IMR-90 (cell line): ENCODE results near the gene PIP5K1C. TPM values are rescaled to one million over a fixed set of nuclear protein-coding genes. Genes with fewer than 3 reads are reported as not detected.

Experiments
- ATAC-seq: fragments of 200-7000 bp; cut with Tn5 transposase; 2 replicates; pipeline ENCODE4 v1.9.1; 2020; ENCODE audit warnings: low read depth, mild to moderate bottlenecking, moderate library complexity
- BruUV-seq: library from RNA; stranded (reverse); fragments of 400-500 nt; replicated peaks from 2 replicates; lab custom pipeline; 2021; lab: Mats Ljungman, UMichigan
- CTCF ChIA-PET: fragments of 300-600 bp; formaldehyde crosslinking; extraction: SDS; loops from one replicate; lab custom pipeline; 2021; ENCODE audit warnings: antibody characterized with exemption; lab: Yijun Ruan, JAX
- POLR2A ChIA-PET: fragments of 300-600 bp; sonication (Branson Sonifier 250); formaldehyde crosslinking; loops from one replicate; lab custom pipeline; 2022; ENCODE audit warnings: antibody characterized with exemption; ENCODE audit not compliant: unreplicated experiment; lab: Charles Lee
- DNase-seq: peaks from one replicate; pipeline ENCODE4 v3.0.0; 2013
- H2AFZ ChIP-seq: replicated peaks from 2 replicates; pipeline ENCODE3; 2013; ENCODE audit warnings: low read length, mild to moderate bottlenecking; ENCODE audit not compliant: poor library complexity
- H2AK5ac ChIP-seq: 2 replicates; pipeline ENCODE4 v1.6.1; 2013; ENCODE audit warnings: low read depth, low read length, inconsistent platforms
- H2AK9ac ChIP-seq: replicated peaks from 2 replicates; pipeline ENCODE3; 2013; ENCODE audit warnings: mild to moderate bottlenecking, low read depth, low read length, moderate library complexity; ENCODE audit not compliant: poor library complexity
- H2BK120ac ChIP-seq: 2 replicates; pipeline ENCODE4 v1.6.1; 2013; ENCODE audit warnings: low read depth, low read length, inconsistent platforms
- H2BK15ac ChIP-seq: 3 replicates; pipeline ENCODE4 v1.6.1; 2013; ENCODE audit warnings: low read depth, low read length, inconsistent platforms
- H2BK20ac ChIP-seq: 2 replicates; pipeline ENCODE4 v1.6.1; 2013; ENCODE audit warnings: low read depth, mild to moderate bottlenecking, inconsistent platforms, low read length, moderate library complexity
- H2BK5ac ChIP-seq: 2 replicates; pipeline ENCODE4 v1.6.1; 2013; ENCODE audit warnings: mild to moderate bottlenecking, low read depth, low read length, inconsistent platforms; ENCODE audit not compliant: poor library complexity, severe bottlenecking
- H3K14ac ChIP-seq: replicated peaks from 2 replicates; pipeline ENCODE4 v1.6.1; 2013; ENCODE audit warnings: low read depth, low read length, inconsistent platforms
- H3K18ac ChIP-seq: 2 replicates; pipeline ENCODE4 v1.6.1; 2013; ENCODE audit warnings: low read depth, low read length, control low read depth
- H3K23ac ChIP-seq: 2 replicates; pipeline ENCODE4 v1.6.1; 2013; ENCODE audit warnings: low read depth, low read length, inconsistent platforms
- H3K27ac ChIP-seq: 2 replicates; pipeline ENCODE4 v1.5.1; 2013; ENCODE audit warnings: mild to moderate bottlenecking, control low read depth, low read length; ENCODE audit not compliant: insufficient read depth
- H3K27me3 ChIP-seq: 2 replicates; pipeline ENCODE4 v1.6.1; 2013; ENCODE audit warnings: low read length; ENCODE audit not compliant: control insufficient read depth, insufficient read depth
- H3K36me3 ChIP-seq: 2 replicates; pipeline ENCODE4 v1.6.1; 2013; ENCODE audit warnings: low read length, mixed read lengths; ENCODE audit not compliant: control insufficient read depth, insufficient read depth
- H3K4ac ChIP-seq: 2 replicates; pipeline ENCODE4 v1.6.1; 2013; ENCODE audit warnings: low read depth, low read length, inconsistent platforms
- H3K4me1 ChIP-seq: 2 replicates; pipeline ENCODE4 v1.6.1; 2013; ENCODE audit warnings: low read length, mixed read lengths; ENCODE audit not compliant: control insufficient read depth, insufficient read depth
- H3K4me2 ChIP-seq: 2 replicates; pipeline ENCODE4 v1.6.1; 2013; ENCODE audit warnings: low read depth, mild to moderate bottlenecking, control low read depth, low read length, moderate library complexity
- H3K4me3 ChIP-seq: 2 replicates; pipeline ENCODE4 v1.5.1; 2013; ENCODE audit warnings: low read depth, mild to moderate bottlenecking, control low read depth, low read length, moderate library complexity; ENCODE audit not compliant: insufficient read depth
- H3K56ac ChIP-seq: 2 replicates; pipeline ENCODE4 v1.6.1; 2013; ENCODE audit warnings: low read length, inconsistent platforms; ENCODE audit not compliant: insufficient read depth; ENCODE audit errors: extremely low read depth
- H3K79me1 ChIP-seq, 2 experiments: 2 replicates each; pipeline ENCODE4 v1.6.1; 2013; ENCODE audit warnings: low read length in 2 of 2, inconsistent platforms in 1 of 2, low read depth in 1 of 2
- H3K9ac ChIP-seq: 2 replicates; pipeline ENCODE4 v1.6.1; 2013; ENCODE audit warnings: low read depth, low read length, control low read depth
- H3K9me1 ChIP-seq: 2 replicates; pipeline ENCODE4 v1.6.1; 2013; ENCODE audit warnings: low read length, inconsistent platforms; ENCODE audit not compliant: insufficient read depth
- H3K9me3 ChIP-seq: 2 replicates; pipeline ENCODE4 v1.6.1; 2013; ENCODE audit warnings: low read length; ENCODE audit not compliant: control insufficient read depth, insufficient read depth
- H4K20me1 ChIP-seq: 2 replicates; pipeline ENCODE4 v1.6.1; 2013; ENCODE audit warnings: low read length, inconsistent platforms; ENCODE audit not compliant: insufficient read depth
- H4K5ac ChIP-seq: 2 replicates; pipeline ENCODE4 v1.6.1; 2013; ENCODE audit warnings: mild to moderate bottlenecking, low read depth, low read length, control low read depth
- H4K8ac ChIP-seq, 2 experiments: 2 replicates each; pipeline ENCODE4 v1.6.1; 2013; ENCODE audit warnings: low read depth in 2 of 2, low read length in 2 of 2, control low read depth in 1 of 2, inconsistent platforms in 1 of 2
- H4K91ac ChIP-seq: 2 replicates; pipeline ENCODE4 v1.6.1; 2013; ENCODE audit warnings: low read depth, low read length, inconsistent platforms; ENCODE audit not compliant: insufficient read depth
- BHLHE40 ChIP-seq: fragments of 150-350 bp; IDR thresholded peaks from 2 replicates; pipeline ENCODE4 v1.6.1; 2016; ENCODE audit warnings: mild to moderate bottlenecking, low read depth, low read length
- CHD1 ChIP-seq: IDR thresholded peaks from 2 replicates; pipeline ENCODE4 v1.6.1; 2012; ENCODE audit warnings: low read depth, low read length, improper control_type of control experiment
- MAFK ChIP-seq: IDR thresholded peaks from 2 replicates; pipeline ENCODE4 v1.6.1; 2012; ENCODE audit warnings: low read depth, low read length, improper control_type of control experiment
- NFE2L2 ChIP-seq: fragments of 150-350 bp; IDR thresholded peaks from 2 replicates; pipeline ENCODE4 v1.6.1; 2016; ENCODE audit warnings: low read depth, mild to moderate bottlenecking, low read length
- RAD21 ChIP-seq: IDR thresholded peaks from 2 replicates; pipeline ENCODE4 v1.6.1; 2012; ENCODE audit warnings: low read length, improper control_type of control experiment
- RFX5 ChIP-seq: IDR thresholded peaks from 2 replicates; pipeline ENCODE4 v1.8.0; 2012; ENCODE audit warnings: low read depth, mild to moderate bottlenecking, low read length, moderate library complexity
- WGBS, 2 experiments: methylation state at CpG; one replicate each; pipeline versions ENCODE4 v1.1.5 to v1.1.7; 2013; ENCODE audit warnings: missing lambda C conversion rate in 2 of 2; ENCODE audit not compliant: insufficient read length in 1 of 2; ENCODE audit errors: extremely low coverage in 2 of 2; 5-methylcytosine and 5-hydroxymethylcytosine counted together
- dilution Hi-C: fragments of 300-500 bp; cut with HindIII; formaldehyde crosslinking; loops from one replicate; pipeline ENCODE4 v1.14.3; 2018; ENCODE audit warnings: low sequenced_read_pairs; ENCODE audit not compliant: unreplicated experiment
- in situ Hi-C: fragments of 300-500 bp; cut with MboI; formaldehyde crosslinking; loops from 3 replicates; pipeline ENCODE4 v1.14.3; 2019; ENCODE audit warnings: low sequenced_read_pairs, inconsistent platforms, mixed read lengths
- intact Hi-C: fragments of 100-400 bp; cut with micrococcal nuclease; formaldehyde crosslinking; loops from 2 replicates; pipeline ENCODE4 v1.10.0; 2022
- polyA plus RNA-seq, 3 experiments: library from polyadenylated mRNA; depleted of rRNA; stranded (reverse); fragments of >200 nt; gene quantifications; 2 replicates each; pipeline ENCODE4 v1.2.3, GENCODE V29; 2012; ENCODE audit warnings: low replicate concordance in 1 of 3
- total RNA-seq: library from RNA; depleted of rRNA; stranded (reverse); fragments of >200 nt; gene quantifications from 2 replicates; pipeline ENCODE4 v1.2.3, GENCODE V29; 2012
- TF ChIP-seq, protein P1 (sequence below): fragments of 150-350 bp; IDR thresholded peaks from 2 replicates; pipeline ENCODE4 v1.6.1; 2016; ENCODE audit warnings: low read depth, mild to moderate bottlenecking, low read length, moderate library complexity, borderline replicate concordance
- TF ChIP-seq, protein P2 (sequence below): conservative IDR thresholded peaks from 2 replicates; pipeline ENCODE4 v1.5.1; 2012; ENCODE audit warnings: mild to moderate bottlenecking, low read depth, low read length, improper control_type of control experiment

Gene PIP5K1C
- total and polyA plus RNA-seq, 2 of the 4 experiments (the other 2 are of a cell fraction), result 13.6 to 23.3 TPM

DNA sequence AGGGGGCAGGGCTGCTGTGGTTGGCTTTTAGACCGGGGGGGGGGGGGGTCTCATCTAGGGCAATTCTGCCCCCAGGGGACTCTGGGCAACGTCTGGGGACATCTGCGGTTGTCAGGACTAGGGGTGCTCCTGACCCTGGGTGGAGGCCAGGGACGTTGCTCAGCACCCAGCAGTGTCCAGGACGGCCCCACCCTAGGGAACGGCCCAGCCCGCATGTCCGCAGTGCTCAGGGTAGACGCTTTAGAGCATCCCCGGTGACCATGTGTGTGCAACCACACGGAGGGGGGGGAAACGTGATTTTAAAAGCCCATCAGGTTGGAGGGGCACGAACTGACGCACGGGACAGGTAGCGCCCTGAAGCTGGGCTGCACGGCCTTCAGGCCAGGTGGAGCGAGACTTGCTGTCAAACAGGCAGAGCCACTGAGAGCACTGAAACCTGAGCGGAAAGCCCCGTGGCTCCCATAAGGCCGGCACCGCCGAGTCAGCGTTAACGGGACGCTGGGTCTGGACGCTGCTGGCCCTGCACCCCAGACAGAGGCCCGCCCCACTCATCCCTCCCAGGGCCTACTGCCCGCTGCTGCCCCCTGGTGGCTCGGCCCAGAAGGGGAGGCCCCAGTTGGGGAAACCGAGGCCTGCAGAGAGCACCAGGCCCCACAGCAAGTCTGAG is 82.0 kb downstream of the PIP5K1C start (continued):
- no peak for TF ChIP-seq NFE2L2

DNA sequence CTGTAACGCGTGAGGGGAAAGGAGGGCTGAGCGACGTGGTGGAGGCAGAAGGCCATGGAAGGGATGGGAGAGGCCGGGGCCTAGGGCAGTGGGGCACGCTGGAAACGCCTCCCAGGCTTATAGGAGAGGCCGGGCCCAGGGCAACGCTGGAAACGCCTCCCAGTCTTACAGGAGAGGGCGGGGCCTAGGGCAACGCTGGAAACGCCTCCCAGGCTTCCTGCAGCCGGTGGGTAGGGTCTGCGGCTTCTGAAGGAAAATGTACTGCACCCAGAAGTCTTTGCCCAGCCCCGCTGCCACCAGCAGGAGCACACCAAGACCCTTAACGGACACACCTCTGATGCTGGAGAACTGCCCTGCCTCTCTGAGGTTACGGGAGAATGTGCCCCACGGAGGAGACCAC is 82.8 kb downstream of the PIP5K1C start:
- no peaks in the 10 kb centered on the region for H3K9me3 ChIP-seq
- H3K4ac ChIP-seq, result no peak overlapping the region
- H3K4me2 ChIP-seq, result no peak overlapping the region
- H4K20me1 ChIP-seq, result peaks cover 7% of the 10 kb centered on the region; the same call in 1 of the 2 replicates
- in situ Hi-C loops, result loop anchor here (25.0 kb wide), 1 partner anchor 305 kb away; no protein-coding TSS in a partner anchor
- BruUV-seq, result no TSS peak
- intact Hi-C loops, result loop anchor here (10.0 kb wide), 1 partner anchor 293 kb away; no protein-coding TSS in a partner anchor
- H3K79me1 ChIP-seq, result peaks cover 3 to 13% of the 10 kb centered on the region in 2 experiments; a peak in 1 of 4 replicates
- no peak overlapping the region for H2AK5ac ChIP-seq
- H4K8ac ChIP-seq, result no peak overlapping the region
- no peak overlapping the region for H2AK9ac ChIP-seq
- H3K23ac ChIP-seq, result no peak overlapping the region
- WGBS, 2 experiments, result 81% methylated on average over 15 of the region's 19 CpGs; no CpG with 5 or more reads in 1 of the 2 experiments
- no peak overlapping the region for H2BK20ac ChIP-seq
- no peak overlapping the region for H4K91ac ChIP-seq
- no peak overlapping the region for H3K4me3 ChIP-seq
- DNase-seq, result no peak
- H3K9ac ChIP-seq, result no peak overlapping the region
- H3K27me3 ChIP-seq, result no peaks in the 10 kb centered on the region
- H4K5ac ChIP-seq, result no peak overlapping the region
- CTCF ChIA-PET, result no interaction called here
- no peak for ATAC-seq
- dilution Hi-C loops, result no loop called here
- no peak overlapping the region for H3K14ac ChIP-seq
- POLR2A ChIA-PET, result no interaction called here
- H3K27ac ChIP-seq, result no peak overlapping the region
- H2BK120ac ChIP-seq, result no peak overlapping the region
- no peaks in the 10 kb centered on the region for H3K9me1 ChIP-seq
- H3K56ac ChIP-seq, result no peak overlapping the region
- H3K18ac ChIP-seq, result no peak overlapping the region
- TF ChIP-seq MAFK, result no peak
- no peak for TF ChIP-seq BHLHE40
- TF ChIP-seq, protein P1, sequence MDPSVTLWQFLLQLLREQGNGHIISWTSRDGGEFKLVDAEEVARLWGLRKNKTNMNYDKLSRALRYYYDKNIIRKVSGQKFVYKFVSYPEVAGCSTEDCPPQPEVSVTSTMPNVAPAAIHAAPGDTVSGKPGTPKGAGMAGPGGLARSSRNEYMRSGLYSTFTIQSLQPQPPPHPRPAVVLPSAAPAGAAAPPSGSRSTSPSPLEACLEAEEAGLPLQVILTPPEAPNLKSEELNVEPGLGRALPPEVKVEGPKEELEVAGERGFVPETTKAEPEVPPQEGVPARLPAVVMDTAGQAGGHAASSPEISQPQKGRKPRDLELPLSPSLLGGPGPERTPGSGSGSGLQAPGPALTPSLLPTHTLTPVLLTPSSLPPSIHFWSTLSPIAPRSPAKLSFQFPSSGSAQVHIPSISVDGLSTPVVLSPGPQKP, result no peak
- TF ChIP-seq RFX5, result no peak
- no peak for TF ChIP-seq RAD21
- TF ChIP-seq CHD1, result no peak
- TF ChIP-seq, protein P2, sequence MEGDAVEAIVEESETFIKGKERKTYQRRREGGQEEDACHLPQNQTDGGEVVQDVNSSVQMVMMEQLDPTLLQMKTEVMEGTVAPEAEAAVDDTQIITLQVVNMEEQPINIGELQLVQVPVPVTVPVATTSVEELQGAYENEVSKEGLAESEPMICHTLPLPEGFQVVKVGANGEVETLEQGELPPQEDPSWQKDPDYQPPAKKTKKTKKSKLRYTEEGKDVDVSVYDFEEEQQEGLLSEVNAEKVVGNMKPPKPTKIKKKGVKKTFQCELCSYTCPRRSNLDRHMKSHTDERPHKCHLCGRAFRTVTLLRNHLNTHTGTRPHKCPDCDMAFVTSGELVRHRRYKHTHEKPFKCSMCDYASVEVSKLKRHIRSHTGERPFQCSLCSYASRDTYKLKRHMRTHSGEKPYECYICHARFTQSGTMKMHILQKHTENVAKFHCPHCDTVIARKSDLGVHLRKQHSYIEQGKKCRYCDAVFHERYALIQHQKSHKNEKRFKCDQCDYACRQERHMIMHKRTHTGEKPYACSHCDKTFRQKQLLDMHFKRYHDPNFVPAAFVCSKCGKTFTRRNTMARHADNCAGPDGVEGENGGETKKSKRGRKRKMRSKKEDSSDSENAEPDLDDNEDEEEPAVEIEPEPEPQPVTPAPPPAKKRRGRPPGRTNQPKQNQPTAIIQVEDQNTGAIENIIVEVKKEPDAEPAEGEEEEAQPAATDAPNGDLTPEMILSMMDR, result no peak
- H3K4me1 ChIP-seq, result peaks cover 3% of the 10 kb centered on the region; the same call in 1 of the 2 replicates
- no peak overlapping the region for H2AFZ ChIP-seq
- H2BK15ac ChIP-seq, result no peak overlapping the region
- no peak overlapping the region for H2BK5ac ChIP-seq
- peaks cover 31% of the 10 kb centered on the region for H3K36me3 ChIP-seq
